Tibial nerve (tissue), 4 donors: Measurements from ENCODE around the gene FAM78B. TPM values are rescaled to one million over a fixed set of nuclear protein-coding genes. Genes with fewer than 3 reads are reported as not detected.

Source experiments
- DNase-seq, 2 donors: peaks; one replicate each; pipeline ENCODE4 v3.0.0-alpha.2; 2019; ENCODE audit warnings: low spot score in 2 of 2
- H3K27ac ChIP-seq, 4 donors: fragments of 200-600 bp; sonication (generic) in 3 of 4; one replicate each; pipeline ENCODE4 v1.5.1; 2017 to 2019; ENCODE audit warnings: mild to moderate bottlenecking in 1 of 4
- H3K27me3 ChIP-seq, 2 donors: fragments of 200-600 bp; sonication (generic) in 1 of 2; one replicate each; pipeline versions ENCODE4 v1.5.1 to v1.6.0; 2017 to 2019
- H3K36me3 ChIP-seq, 3 donors: fragments of 200-600 bp; sonication (generic); one replicate each; pipeline ENCODE4 v1.5.1; 2018 to 2019
- H3K4me1 ChIP-seq, 4 donors: fragments of 200-600 bp; sonication (generic) in 3 of 4; one replicate each; pipeline ENCODE4 v1.5.1; 2017 to 2019
- H3K4me3 ChIP-seq, 4 donors: fragments of 200-600 bp; sonication (generic) in 3 of 4; one replicate each; pipeline ENCODE4 v1.5.1; 2017 to 2019; ENCODE audit warnings: mild to moderate bottlenecking in 1 of 4, moderate library complexity in 1 of 4
- H3K9me3 ChIP-seq, 4 donors: fragments of 200-600 bp; sonication (generic) in 3 of 4; one replicate each; pipeline ENCODE4 v1.5.1; 2017 to 2019
- CTCF ChIP-seq, 5 experiments: fragments of 200-600 bp in 3 of 5; fragments of 450-650 bp in 2 of 5; sonication (generic) in 3 of 5; IDR thresholded peaks; one replicate each; pipeline ENCODE4 v1.5.1; 2016 to 2019; ENCODE audit warnings: antibody characterized with exemption in 5 of 5, mild to moderate bottlenecking in 3 of 5, moderate library complexity in 2 of 5
- EP300 ChIP-seq, 2 donors: sonication (generic); formaldehyde crosslinking; IDR thresholded peaks; one replicate each; pipeline ENCODE4 v1.6.1; 2017; ENCODE audit warnings: antibody characterized with exemption in 2 of 2, mild to moderate bottlenecking in 1 of 2
- POLR2A ChIP-seq, 2 donors: fragments of 450-650 bp; IDR thresholded peaks; one replicate each; pipeline ENCODE4 v1.6.1; 2017; ENCODE audit warnings: antibody characterized with exemption in 2 of 2, mild to moderate bottlenecking in 2 of 2, moderate library complexity in 2 of 2
- WGBS, 2 donors: methylation state at CpG; one replicate each; pipeline ENCODE4 v1.1.5; 2018; 5-methylcytosine and 5-hydroxymethylcytosine counted together
- total RNA-seq, 4 donors: library from RNA; depleted of rRNA; stranded (reverse); fragments of >200 nt; gene quantifications; one replicate each; pipeline ENCODE4 v1.1.0, GENCODE V29; 2016

Gene FAM78B
- total RNA-seq, 4 donors from 2014 or later, result 2.0 to 6.3 (median 3.5) TPM

- Histone ChIP-seq H3K4me3 (no peak overlapping the region), H3K27me3 (no peaks in the 10 kb centered on the region), H3K9me3 (no peaks in the 10 kb centered on the region), H3K4me1 (no peaks in the 10 kb centered on the region), H3K36me3 (no peaks in the 10 kb centered on the region), H3K27ac (no peak overlapping the region)
- DNase-seq, result no peak
- 88 to 96% methylated on average over 1 of the region's 1 CpG for WGBS, 2 donors
- TF ChIP-seq POLR2A (IDR thresholded peaks at IDR 0.05), result no peak
- TF ChIP-seq EP300 (IDR thresholded peaks at IDR 0.05), result no peak
- TF ChIP-seq CTCF (IDR thresholded peaks at IDR 0.05), result no peak
These were observed 17.2 kb upstream of the FAM78B start for GRCh38 chr1:166184012-166184411.

GRCh38 chr1:166182281-166182680 lies 15.5 kb upstream of the FAM78B start:
- Histone ChIP-seq H3K4me3 (no peak overlapping the region), H3K9me3 (no peaks in the 10 kb centered on the region), H3K36me3 (no peaks in the 10 kb centered on the region), H3K27ac (no peak overlapping the region), H3K27me3 (no peaks in the 10 kb centered on the region), H3K4me1 (no peaks in the 10 kb centered on the region)
- no peak for DNase-seq
- TF ChIP-seq POLR2A (IDR thresholded peaks at IDR 0.05), result no peak
- no peak for TF ChIP-seq CTCF (IDR thresholded peaks at IDR 0.05)
- no peak for TF ChIP-seq EP300 (IDR thresholded peaks at IDR 0.05)
- 82 to 85% methylated on average over 2 of the region's 2 CpGs for WGBS, 2 donors

- WGBS, 2 donors, result 87 to 90% methylated on average over 2 of the region's 2 CpGs
These were observed 9.6 kb upstream of the FAM78B start for GRCh38 chr1:166176416-166176815.

GRCh38 chr1:166175032-166175431 lies 8.2 kb upstream of the FAM78B start:
- Histone ChIP-seq H3K27me3 (no peaks in the 10 kb centered on the region), H3K27ac (no peak overlapping the region), H3K9me3 (no peaks in the 10 kb centered on the region), H3K4me3 (no peak overlapping the region), H3K4me1 (peaks cover 0 to 24% (median 2%) of the 10 kb centered on the region in 4 donors), H3K36me3 (no peaks in the 10 kb centered on the region)
- TF ChIP-seq CTCF (IDR thresholded peaks at IDR 0.05), result no peak
- no peak for TF ChIP-seq POLR2A (IDR thresholded peaks at IDR 0.05)
- no peak for TF ChIP-seq EP300 (IDR thresholded peaks at IDR 0.05)
- DNase-seq, result no peak

More at GRCh38 chr1:166176416-166176815, 9.6 kb upstream of the FAM78B start:
- Histone ChIP-seq H3K4me1 (peaks cover 0 to 18% (median 2%) of the 10 kb centered on the region in 4 donors), H3K27me3 (no peaks in the 10 kb centered on the region), H3K9me3 (no peaks in the 10 kb centered on the region), H3K36me3 (no peaks in the 10 kb centered on the region), H3K4me3 (no peak overlapping the region), H3K27ac (no peak overlapping the region)
- TF ChIP-seq CTCF (IDR thresholded peaks at IDR 0.05), result no peak
- TF ChIP-seq EP300 (IDR thresholded peaks at IDR 0.05), result no peak
- no peak for DNase-seq

- no peaks in the 10 kb centered on the region for H3K27me3 ChIP-seq
- peaks cover 0 to 27% (median 2%) of the 10 kb centered on the region in 4 donors for H3K4me1 ChIP-seq
- no peak overlapping the region for H3K4me3 ChIP-seq
- no peaks in the 10 kb centered on the region for H3K9me3 ChIP-seq
- WGBS, 2 donors, result 26 to 40% methylated on average over 4 of the region's 4 CpGs
- H3K36me3 ChIP-seq, result no peaks in the 10 kb centered on the region
- TF ChIP-seq EP300 (IDR thresholded peaks at IDR 0.05) (no peak), POLR2A (IDR thresholded peaks at IDR 0.05) (no peak), CTCF (IDR thresholded peaks at IDR 0.05) (no peak)
- H3K27ac ChIP-seq, result no peak overlapping the region
- peak in 1 of 2 donors; percentile 7 for DNase-seq
These were observed 7.3 kb upstream of the FAM78B start for GRCh38 chr1:166174108-166174507.
